Activated CD8-positive, alpha-beta memory T cell treated with anti-CD3 and anti-CD28 coated beads, Interleukin-2, amount 50 U/mL, for 48 hours (primary cell): Measurements from ENCODE around the gene CARNS1.
"Not testable (repeated sequence)": the region's sequence is repeated elsewhere in the genome, so short reads cannot be mapped to it uniquely, and the experiment has no call there.

Experiments
- DNase-seq: peaks from one replicate; pipeline ENCODE4 v3.0.0-alpha.2; 2020

CARNS1 gene

GRCh38 chr11:67410984-67411784, 4.3 kb upstream of the CARNS1 start:
- DNase-seq, result no peak

- DNase-seq, result no peak
Measured at GRCh38 chr11:67411785-67412152, 3.7 kb upstream of the CARNS1 start.

GRCh38 chr11:67412495-67413179, 2.8 kb upstream of the CARNS1 start:
- DNase-seq, result no peak

GRCh38 chr11:67413266-67413849, 2.1 kb upstream of the CARNS1 start:
- DNase-seq, result no peak

GRCh38 chr11:67416416-67417335, 1.2 kb downstream of the CARNS1 start:
- DNase-seq, result peak; percentile 67

GRCh38 chr11:67417425-67417824, 1.9 kb downstream of the CARNS1 start:
- DNase-seq, result no peak

GRCh38 chr11:67418476-67419281, 3.2 kb downstream of the CARNS1 start:
- DNase-seq, result peak; percentile 71

- peak; percentile 63 for DNase-seq
Measured at GRCh38 chr11:67419325-67420049, 4.0 kb downstream of the CARNS1 start.

GRCh38 chr11:67420147-67420645, 4.7 kb downstream of the CARNS1 start:
- DNase-seq, result peak; percentile 65

GRCh38 chr11:67420646-67421429, 5.4 kb downstream of the CARNS1 start:
- peak; percentile 100 for DNase-seq

- no peak for DNase-seq
Measured at GRCh38 chr11:67421430-67422031, 6.1 kb downstream of the CARNS1 start.

GRCh38 chr11:67422891-67423290, 7.4 kb downstream of the CARNS1 start:
- no peak for DNase-seq

- DNase-seq, result no peak
Measured at GRCh38 chr11:67423466-67423865, 8.0 kb downstream of the CARNS1 start.

GRCh38 chr11:67423891-67424613, 8.6 kb downstream of the CARNS1 start:
- DNase-seq, result no peak

- DNase-seq, result not testable (repeated sequence)
Measured at GRCh38 chr11:67427364-67427859, 11.9 kb downstream of the CARNS1 start.

GRCh38 chr11:67428052-67429001, 12.8 kb downstream of the CARNS1 start, which contains the start of gene RPS6KB2:
RPS6KB2 (plus strand) TSS chr11:67428494; CDS start chr11:67428546, 52 bp downstream.
- peak; percentile 100 for DNase-seq

GRCh38 chr11:67429038-67429668, 13.7 kb downstream of the CARNS1 start:
- DNase-seq, result no peak
